T-helper 1 cell treated with Interleukin-12 subunit alpha and Interleukin-12 subunit beta and Interleukin-4 antibody, amounts not matched to agents 30 μg/mL and 1 μg/mL, for 36 hours (primary cell): Measurements from ENCODE around the gene AKNA.

Source experiments
- H3K27ac Mint-ChIP-seq: one replicate; pipeline ENCODE4 v1.8.0; 2021; ENCODE audit warnings: mild to moderate bottlenecking, mixed read lengths
- H3K27me3 Mint-ChIP-seq: one replicate; pipeline ENCODE4 v1.8.0; 2021; ENCODE audit warnings: low read depth, mixed read lengths
- H3K36me3 Mint-ChIP-seq: one replicate; pipeline ENCODE4 v1.8.0; 2021; ENCODE audit warnings: low read depth, mixed read lengths
- H3K4me1 Mint-ChIP-seq: one replicate; pipeline ENCODE4 v1.8.0; 2021; ENCODE audit warnings: low read depth, mixed read lengths
- H3K4me3 Mint-ChIP-seq: one replicate; pipeline ENCODE4 v1.8.0; 2021; ENCODE audit warnings: mild to moderate bottlenecking, moderate library complexity, mixed read lengths
- H3K9me3 Mint-ChIP-seq: one replicate; pipeline ENCODE4 v1.8.0; 2021; ENCODE audit warnings: mixed read lengths

The AKNA gene

GRCh38 chr9:114289571-114290481 is 98.0 kb downstream of the AKNA start:
- Mint-ChIP-seq H3K4me3 (no peak overlapping the region), H3K36me3 (peaks cover 5% of the 10 kb centered on the region), H3K27me3 (no peaks in the 10 kb centered on the region), H3K9me3 (peaks cover 5% of the 10 kb centered on the region), H3K4me1 (peaks cover 2% of the 10 kb centered on the region), H3K27ac (no peak overlapping the region)

- no peak overlapping the region for H3K4me3 Mint-ChIP-seq
- peaks cover 1% of the 10 kb centered on the region for H3K36me3 Mint-ChIP-seq
- peaks cover 2% of the 10 kb centered on the region for H3K4me1 Mint-ChIP-seq
- no peak overlapping the region for H3K27ac Mint-ChIP-seq
- no peaks in the 10 kb centered on the region for H3K27me3 Mint-ChIP-seq
- H3K9me3 Mint-ChIP-seq, result no peaks in the 10 kb centered on the region
Observed at GRCh38 chr9:114289106-114289505, 98.7 kb downstream of the AKNA start.

- H3K27me3 Mint-ChIP-seq, result no peaks in the 10 kb centered on the region
- no peak overlapping the region for H3K4me3 Mint-ChIP-seq
- H3K27ac Mint-ChIP-seq, result no peak overlapping the region
- peaks cover 1% of the 10 kb centered on the region for H3K36me3 Mint-ChIP-seq
- peaks cover 2% of the 10 kb centered on the region for H3K4me1 Mint-ChIP-seq
- no peaks in the 10 kb centered on the region for H3K9me3 Mint-ChIP-seq
Observed at GRCh38 chr9:114288193-114289091, 99.3 kb downstream of the AKNA start.

GRCh38 chr9:114287763-114288192 is 100.0 kb downstream of the AKNA start:
- H3K9me3 Mint-ChIP-seq, result no peaks in the 10 kb centered on the region
- no peaks in the 10 kb centered on the region for H3K36me3 Mint-ChIP-seq
- no peak overlapping the region for H3K27ac Mint-ChIP-seq
- H3K4me3 Mint-ChIP-seq, result no peak overlapping the region
- no peaks in the 10 kb centered on the region for H3K27me3 Mint-ChIP-seq
- H3K4me1 Mint-ChIP-seq, result peaks cover 2% of the 10 kb centered on the region

- Mint-ChIP-seq H3K4me3 (no peak overlapping the region), H3K4me1 (peaks cover 2% of the 10 kb centered on the region), H3K9me3 (no peaks in the 10 kb centered on the region)
Observed at GRCh38 chr9:114287001-114287762, 100.6 kb downstream of the AKNA start.

GRCh38 chr9:114286146-114286679 is 101.6 kb downstream of the AKNA start:
- Mint-ChIP-seq H3K4me1 (peaks cover 2% of the 10 kb centered on the region), H3K4me3 (no peak overlapping the region), H3K27me3 (no peaks in the 10 kb centered on the region), H3K27ac (no peak overlapping the region), H3K36me3 (no peaks in the 10 kb centered on the region), H3K9me3 (no peaks in the 10 kb centered on the region)

More at GRCh38 chr9:114287001-114287762, 100.6 kb downstream of the AKNA start:
- no peaks in the 10 kb centered on the region for H3K27me3 Mint-ChIP-seq
- no peak overlapping the region for H3K27ac Mint-ChIP-seq
- no peaks in the 10 kb centered on the region for H3K36me3 Mint-ChIP-seq

- H3K27me3 Mint-ChIP-seq, result no peaks in the 10 kb centered on the region
- H3K36me3 Mint-ChIP-seq, result no peaks in the 10 kb centered on the region
- H3K4me1 Mint-ChIP-seq, result no peaks in the 10 kb centered on the region
- no peak overlapping the region for H3K4me3 Mint-ChIP-seq
- no peaks in the 10 kb centered on the region for H3K9me3 Mint-ChIP-seq
- no peak overlapping the region for H3K27ac Mint-ChIP-seq
Observed at GRCh38 chr9:114285166-114285867, 102.5 kb downstream of the AKNA start.

GRCh38 chr9:114284316-114285060 is 103.3 kb downstream of the AKNA start:
- Mint-ChIP-seq H3K27me3 (no peaks in the 10 kb centered on the region), H3K4me1 (no peaks in the 10 kb centered on the region), H3K9me3 (no peaks in the 10 kb centered on the region), H3K4me3 (no peak overlapping the region), H3K36me3 (no peaks in the 10 kb centered on the region), H3K27ac (no peak overlapping the region)
